ENCODE results near the gene HS3ST3A1. TPM values are rescaled to one million over a fixed set of nuclear protein-coding genes. Genes with fewer than 3 reads are reported as not detected.
"Not testable (repeated sequence)": the region's sequence is repeated elsewhere in the genome, so short reads cannot be mapped to it uniquely, and the experiment has no call there.

HS3ST3A1 gene
- total and polyA plus RNA-seq, 5 donors from 2014 or later = 1.8 to 8.3 (median 7.4) TPM

DNA sequence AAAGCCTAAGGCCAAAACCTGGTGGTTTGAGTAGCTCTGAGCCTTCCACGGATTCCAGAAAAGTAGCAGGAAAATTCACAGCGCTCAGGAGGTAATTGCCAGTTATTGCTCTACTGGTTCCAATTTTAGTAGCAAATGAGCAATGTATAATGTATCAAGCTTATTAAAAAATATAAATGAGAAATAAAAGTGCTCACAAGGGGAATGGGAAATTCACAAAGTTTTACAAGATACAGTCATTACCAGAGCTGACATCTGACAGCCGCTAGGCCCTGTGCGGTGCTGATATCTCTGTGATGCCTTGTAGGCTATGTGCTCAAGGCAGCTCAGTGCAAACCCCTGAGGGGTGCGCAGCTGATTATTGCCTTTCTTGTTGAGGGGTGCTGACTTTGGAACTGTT lies 47.5 kb downstream of the HS3ST3A1 start:
- H3K27me3 Mint-ChIP-seq = peaks cover 14% of the 10 kb centered on the region
- H3K27ac Mint-ChIP-seq = no peak overlapping the region
- ATAC-seq (ENCODE audit: low read depth in 2 of 2) = no peak
- no peak overlapping the region for H3K4me3 Mint-ChIP-seq
- DNase-seq = no peak
- no peak overlapping the region for H3K27ac ChIP-seq (ENCODE audit: insufficient read depth, low read length, poor library complexity, severe bottlenecking)
- no peaks in the 10 kb centered on the region for H3K36me3 ChIP-seq (ENCODE audit: control insufficient read depth, insufficient read depth, low read length)
- H3K27me3 ChIP-seq (ENCODE audit: control insufficient read depth, insufficient read depth, low read length) = peaks cover 2% of the 10 kb centered on the region
- H3K4me1 Mint-ChIP-seq = no peaks in the 10 kb centered on the region
- H3K9me3 Mint-ChIP-seq = peaks cover 0 to 5% (median 2%) of the 10 kb centered on the region in 7 donors
- H3K4me3 ChIP-seq (ENCODE audit: low read depth, low read length) = no peak overlapping the region
- H3K9me3 ChIP-seq (ENCODE audit: control insufficient read depth in 2 of 2, low read length in 2 of 2) = no peaks in the 10 kb centered on the region
- no peaks in the 10 kb centered on the region for H3K4me1 ChIP-seq (ENCODE audit: control insufficient read depth, insufficient read depth, low read length, poor library complexity, severe bottlenecking)
- H3K36me3 Mint-ChIP-seq = no peaks in the 10 kb centered on the region

DNA sequence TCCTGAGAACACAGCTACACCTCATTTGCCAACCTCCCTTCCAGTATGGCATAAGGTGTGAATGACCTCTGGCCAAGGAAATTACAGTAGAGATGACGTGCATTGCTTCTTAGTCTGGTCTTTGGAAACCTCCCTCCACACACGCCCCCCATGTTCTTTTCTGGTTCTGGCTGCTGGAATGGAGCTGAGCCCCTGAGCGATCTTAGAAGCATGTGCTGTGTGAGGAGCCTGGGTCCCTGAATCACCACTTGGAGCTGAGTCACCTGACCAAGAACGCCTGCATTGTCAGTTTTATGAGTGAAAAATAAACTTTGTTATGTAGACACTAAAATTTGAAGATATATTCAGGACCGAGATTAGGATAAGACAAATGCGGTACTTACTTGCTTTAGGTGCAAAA lies 51.4 kb downstream of the HS3ST3A1 start:
- Histone ChIP-seq H3K4me1 (ENCODE audit: control insufficient read depth, insufficient read depth, low read length, poor library complexity, severe bottlenecking) (no peaks in the 10 kb centered on the region), H3K27ac (ENCODE audit: insufficient read depth, low read length, poor library complexity, severe bottlenecking) (no peak overlapping the region), H3K9me3 (ENCODE audit: control insufficient read depth in 2 of 2, low read length in 2 of 2) (no peaks in the 10 kb centered on the region), H3K27me3 (ENCODE audit: control insufficient read depth, insufficient read depth, low read length) (no peaks in the 10 kb centered on the region), H3K4me3 (ENCODE audit: low read depth, low read length) (no peak overlapping the region), H3K36me3 (ENCODE audit: control insufficient read depth, insufficient read depth, low read length) (no peaks in the 10 kb centered on the region)
- H3K9me3 Mint-ChIP-seq = peaks cover 0 to 5% (median 2%) of the 10 kb centered on the region in 7 donors
- no peaks in the 10 kb centered on the region for H3K36me3 Mint-ChIP-seq
- no peak overlapping the region for H3K4me3 Mint-ChIP-seq
- H3K27me3 Mint-ChIP-seq = peaks cover 14% of the 10 kb centered on the region
- H3K4me1 Mint-ChIP-seq = no peaks in the 10 kb centered on the region
- H3K27ac Mint-ChIP-seq = no peak overlapping the region
- DNase-seq = no peak
- no peak for ATAC-seq (ENCODE audit: low read depth in 2 of 2)

DNA sequence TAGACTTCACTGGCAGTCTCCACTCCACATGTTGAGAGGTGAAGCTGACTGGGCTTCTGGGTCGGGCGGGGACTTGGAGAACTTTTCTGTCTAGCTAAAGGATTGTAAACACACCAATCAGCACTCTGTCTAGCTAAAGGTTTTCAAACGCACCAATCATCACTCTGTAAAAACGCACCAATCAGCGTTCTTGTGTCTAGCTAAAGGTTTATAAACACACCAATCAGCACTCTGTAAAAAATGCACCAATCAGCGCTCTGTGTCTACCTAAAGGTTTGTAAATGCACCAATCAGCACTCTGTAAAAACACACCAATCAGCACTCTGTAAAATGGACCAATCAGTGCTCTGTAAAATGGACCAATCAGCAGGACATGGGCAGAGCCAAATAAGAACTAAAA lies 53.2 kb downstream of the HS3ST3A1 start:
- not testable (repeated sequence) for H3K36me3 Mint-ChIP-seq; H3K9me3 ChIP-seq (ENCODE audit: control insufficient read depth in 2 of 2, low read length in 2 of 2); DNase-seq; H3K4me3 ChIP-seq (ENCODE audit: low read depth, low read length); H3K36me3 ChIP-seq (ENCODE audit: control insufficient read depth, insufficient read depth, low read length); H3K27me3 ChIP-seq (ENCODE audit: control insufficient read depth, insufficient read depth, low read length); ATAC-seq (ENCODE audit: low read depth in 2 of 2); H3K27ac Mint-ChIP-seq; H3K27ac ChIP-seq (ENCODE audit: insufficient read depth, low read length, poor library complexity, severe bottlenecking); H3K9me3 Mint-ChIP-seq; H3K4me1 Mint-ChIP-seq; H3K4me3 Mint-ChIP-seq; H3K4me1 ChIP-seq (ENCODE audit: control insufficient read depth, insufficient read depth, low read length, poor library complexity, severe bottlenecking)
- H3K27me3 Mint-ChIP-seq = peaks cover 10% of the 10 kb centered on the region

DNA sequence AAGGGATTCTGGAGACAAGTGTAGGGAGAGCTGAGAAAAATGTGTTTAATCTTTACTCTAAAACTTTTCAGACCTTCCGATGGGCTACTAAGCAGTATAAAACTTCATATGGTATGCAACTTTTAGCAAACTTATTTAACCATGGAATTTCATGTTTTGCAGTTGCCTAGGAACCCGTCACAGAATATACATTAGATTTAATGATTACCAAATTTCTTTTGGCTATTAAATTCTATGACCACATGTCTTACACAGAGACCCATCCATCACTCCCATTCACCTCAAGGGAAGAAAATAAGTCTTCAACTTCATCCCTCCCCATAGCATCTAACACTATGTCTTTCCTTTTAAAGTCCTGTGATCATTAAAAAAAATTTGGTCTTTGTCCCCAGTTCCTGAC lies 54.9 kb downstream of the HS3ST3A1 start:
- H3K27ac Mint-ChIP-seq = no peak overlapping the region
- H3K36me3 Mint-ChIP-seq = no peaks in the 10 kb centered on the region
- Histone ChIP-seq H3K4me1 (ENCODE audit: control insufficient read depth, insufficient read depth, low read length, poor library complexity, severe bottlenecking) (no peaks in the 10 kb centered on the region), H3K4me3 (ENCODE audit: low read depth, low read length) (no peak overlapping the region), H3K36me3 (ENCODE audit: control insufficient read depth, insufficient read depth, low read length) (no peaks in the 10 kb centered on the region), H3K9me3 (ENCODE audit: control insufficient read depth in 2 of 2, low read length in 2 of 2) (no peaks in the 10 kb centered on the region), H3K27ac (ENCODE audit: insufficient read depth, low read length, poor library complexity, severe bottlenecking) (no peak overlapping the region), H3K27me3 (ENCODE audit: control insufficient read depth, insufficient read depth, low read length) (no peaks in the 10 kb centered on the region)
- DNase-seq = no peak
- H3K27me3 Mint-ChIP-seq = peaks cover 4% of the 10 kb centered on the region
- no peaks in the 10 kb centered on the region for H3K4me1 Mint-ChIP-seq
- no peak overlapping the region for H3K4me3 Mint-ChIP-seq
- H3K9me3 Mint-ChIP-seq = peaks cover 0 to 7% (median 3%) of the 10 kb centered on the region in 7 donors
- ATAC-seq (ENCODE audit: low read depth in 2 of 2) = no peak

DNA sequence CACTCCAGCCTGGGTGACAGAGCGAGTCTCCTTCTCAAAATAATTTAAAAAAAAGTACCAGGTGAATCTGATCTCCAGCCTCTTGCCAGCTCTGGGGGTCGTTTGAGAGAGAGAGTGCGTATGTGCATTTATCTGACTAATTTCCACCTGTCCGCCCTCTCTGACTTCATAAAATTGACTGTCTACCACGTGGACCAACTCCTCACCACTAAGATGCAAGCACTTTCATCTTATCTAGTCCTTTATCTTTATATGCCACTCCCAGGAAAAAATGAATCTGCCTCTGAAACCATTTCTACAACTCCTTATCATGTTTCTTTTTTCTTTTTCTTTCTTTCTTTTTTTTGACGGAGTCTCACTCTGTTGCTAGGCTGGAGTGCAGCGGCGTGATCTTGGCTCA lies 55.8 kb downstream of the HS3ST3A1 start:
- Mint-ChIP-seq H3K4me1 (no peaks in the 10 kb centered on the region), H3K36me3 (no peaks in the 10 kb centered on the region), H3K9me3 (peaks cover 0 to 7% (median 3%) of the 10 kb centered on the region in 7 donors), H3K4me3 (no peak overlapping the region), H3K27me3 (peaks cover 4% of the 10 kb centered on the region), H3K27ac (no peak overlapping the region)
- DNase-seq = no peak
- no peaks in the 10 kb centered on the region for H3K27me3 ChIP-seq (ENCODE audit: control insufficient read depth, insufficient read depth, low read length)
- H3K4me3 ChIP-seq (ENCODE audit: low read depth, low read length) = no peak overlapping the region
- no peaks in the 10 kb centered on the region for H3K4me1 ChIP-seq (ENCODE audit: control insufficient read depth, insufficient read depth, low read length, poor library complexity, severe bottlenecking)
- no peaks in the 10 kb centered on the region for H3K36me3 ChIP-seq (ENCODE audit: control insufficient read depth, insufficient read depth, low read length)
- no peak overlapping the region for H3K27ac ChIP-seq (ENCODE audit: insufficient read depth, low read length, poor library complexity, severe bottlenecking)
- H3K9me3 ChIP-seq (ENCODE audit: control insufficient read depth in 2 of 2, low read length in 2 of 2) = no peaks in the 10 kb centered on the region
- no peak for ATAC-seq (ENCODE audit: low read depth in 2 of 2)

DNA sequence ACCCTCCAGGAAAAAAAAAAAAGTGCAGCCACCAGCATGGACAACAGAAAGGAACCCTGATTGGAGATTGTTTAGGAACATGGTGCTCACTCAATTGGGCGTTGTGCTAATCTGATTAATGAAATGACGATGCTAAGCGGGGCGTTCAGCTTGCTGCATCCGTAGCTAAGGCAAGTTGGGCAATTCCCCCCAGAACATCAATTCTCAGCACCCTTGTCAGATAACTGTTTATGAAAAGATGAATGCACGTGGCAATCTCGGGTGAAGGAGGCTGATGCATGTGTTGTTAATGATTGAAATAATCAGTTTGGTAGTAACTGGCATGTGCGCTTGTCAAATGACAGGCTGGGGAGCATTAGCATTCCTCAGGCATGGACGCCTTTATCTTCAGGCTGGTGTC lies 57.0 kb downstream of the HS3ST3A1 start:
- H3K9me3 ChIP-seq (ENCODE audit: control insufficient read depth in 2 of 2, low read length in 2 of 2) = no peaks in the 10 kb centered on the region
- no peak overlapping the region for H3K27ac Mint-ChIP-seq
- no peak for DNase-seq
- peaks cover 9% of the 10 kb centered on the region for H3K27me3 Mint-ChIP-seq
- no peaks in the 10 kb centered on the region for H3K4me1 ChIP-seq (ENCODE audit: control insufficient read depth, insufficient read depth, low read length, poor library complexity, severe bottlenecking)
- no peaks in the 10 kb centered on the region for H3K36me3 ChIP-seq (ENCODE audit: control insufficient read depth, insufficient read depth, low read length)
- peaks cover 0 to 7% (median 2%) of the 10 kb centered on the region in 7 donors for H3K9me3 Mint-ChIP-seq
- no peaks in the 10 kb centered on the region for H3K4me1 Mint-ChIP-seq
- H3K36me3 Mint-ChIP-seq = no peaks in the 10 kb centered on the region
- H3K4me3 ChIP-seq (ENCODE audit: low read depth, low read length) = no peak overlapping the region
- H3K4me3 Mint-ChIP-seq = no peak overlapping the region
- no peak for ATAC-seq (ENCODE audit: low read depth in 2 of 2)
- no peaks in the 10 kb centered on the region for H3K27me3 ChIP-seq (ENCODE audit: control insufficient read depth, insufficient read depth, low read length)
- no peak overlapping the region for H3K27ac ChIP-seq (ENCODE audit: insufficient read depth, low read length, poor library complexity, severe bottlenecking)

DNA sequence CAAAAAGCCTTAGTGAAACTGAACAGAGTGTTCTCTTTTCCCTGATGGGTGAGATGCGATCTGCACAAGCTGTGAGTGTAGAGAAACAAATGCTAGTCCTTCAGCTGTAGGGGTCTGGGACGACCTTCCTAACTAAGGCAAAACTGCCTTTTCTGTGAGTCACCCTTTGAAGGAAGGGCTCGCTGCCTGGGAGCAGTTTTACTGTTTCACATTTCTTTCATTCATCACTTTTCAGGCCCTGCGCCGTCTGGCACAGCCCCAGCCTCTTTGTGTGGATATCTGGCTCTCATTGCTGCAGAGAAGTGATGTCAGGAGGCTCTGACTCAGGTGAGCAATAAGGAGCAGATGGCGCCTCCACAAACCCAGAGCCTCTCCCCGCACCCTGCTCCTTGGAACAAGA lies 57.4 kb downstream of the HS3ST3A1 start:
- DNase-seq = no peak

DNA sequence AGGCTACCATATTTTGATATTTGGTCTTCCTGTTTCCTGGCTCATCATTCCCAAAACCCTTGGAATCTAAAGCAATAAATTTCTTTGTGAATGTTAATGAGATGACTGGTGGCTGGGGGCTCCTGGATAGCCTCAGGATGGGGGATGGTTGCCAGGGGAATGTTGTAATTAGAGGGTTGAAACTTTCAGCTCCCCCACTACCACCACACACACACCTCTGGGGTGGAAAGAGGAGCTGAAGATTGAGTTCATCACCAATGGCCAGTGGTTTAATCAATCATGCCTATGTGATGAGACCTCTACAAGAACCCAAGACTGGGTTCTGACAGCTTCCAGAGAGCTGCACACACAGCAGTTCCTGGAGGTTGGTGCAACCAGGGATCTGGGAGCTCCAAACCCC lies 59.1 kb downstream of the HS3ST3A1 start:
- H3K27me3 ChIP-seq (ENCODE audit: control insufficient read depth, insufficient read depth, low read length) = no peaks in the 10 kb centered on the region
- ATAC-seq (ENCODE audit: low read depth in 2 of 2) = no peak
- Mint-ChIP-seq H3K4me3 (no peak overlapping the region), H3K27ac (no peak overlapping the region), H3K4me1 (no peaks in the 10 kb centered on the region), H3K27me3 (peaks cover 4% of the 10 kb centered on the region), H3K9me3 (peaks cover 0 to 6% (median 2%) of the 10 kb centered on the region in 7 donors), H3K36me3 (no peaks in the 10 kb centered on the region)
- H3K4me3 ChIP-seq (ENCODE audit: low read depth, low read length) = no peak overlapping the region
- H3K36me3 ChIP-seq (ENCODE audit: control insufficient read depth, insufficient read depth, low read length) = no peaks in the 10 kb centered on the region
- H3K27ac ChIP-seq (ENCODE audit: insufficient read depth, low read length, poor library complexity, severe bottlenecking) = no peak overlapping the region
- H3K4me1 ChIP-seq (ENCODE audit: control insufficient read depth, insufficient read depth, low read length, poor library complexity, severe bottlenecking) = no peaks in the 10 kb centered on the region
- no peaks in the 10 kb centered on the region for H3K9me3 ChIP-seq (ENCODE audit: control insufficient read depth in 2 of 2, low read length in 2 of 2)
- DNase-seq = no peak

More for the DNA sequence above, 57.4 kb downstream of the HS3ST3A1 start:
- Mint-ChIP-seq H3K36me3 (no peaks in the 10 kb centered on the region), H3K9me3 (peaks cover 0 to 4% (median 2%) of the 10 kb centered on the region in 7 donors), H3K4me3 (no peak overlapping the region), H3K27ac (no peak overlapping the region), H3K4me1 (no peaks in the 10 kb centered on the region), H3K27me3 (peaks cover 5% of the 10 kb centered on the region)
- Histone ChIP-seq H3K4me3 (ENCODE audit: low read depth, low read length) (no peak overlapping the region), H3K27me3 (ENCODE audit: control insufficient read depth, insufficient read depth, low read length) (no peaks in the 10 kb centered on the region), H3K27ac (ENCODE audit: insufficient read depth, low read length, poor library complexity, severe bottlenecking) (no peak overlapping the region), H3K4me1 (ENCODE audit: control insufficient read depth, insufficient read depth, low read length, poor library complexity, severe bottlenecking) (no peaks in the 10 kb centered on the region), H3K9me3 (ENCODE audit: control insufficient read depth in 2 of 2, low read length in 2 of 2) (no peaks in the 10 kb centered on the region), H3K36me3 (ENCODE audit: control insufficient read depth, insufficient read depth, low read length) (no peaks in the 10 kb centered on the region)
- ATAC-seq (ENCODE audit: low read depth in 2 of 2) = no peak
